ENCODE results near the gene MOGAT1. TPM values are rescaled to one million over a fixed set of nuclear protein-coding genes. Genes with fewer than 3 reads are reported as not detected.

Gene MOGAT1
- total RNA-seq, result not detected in 2 replicates

DNA sequence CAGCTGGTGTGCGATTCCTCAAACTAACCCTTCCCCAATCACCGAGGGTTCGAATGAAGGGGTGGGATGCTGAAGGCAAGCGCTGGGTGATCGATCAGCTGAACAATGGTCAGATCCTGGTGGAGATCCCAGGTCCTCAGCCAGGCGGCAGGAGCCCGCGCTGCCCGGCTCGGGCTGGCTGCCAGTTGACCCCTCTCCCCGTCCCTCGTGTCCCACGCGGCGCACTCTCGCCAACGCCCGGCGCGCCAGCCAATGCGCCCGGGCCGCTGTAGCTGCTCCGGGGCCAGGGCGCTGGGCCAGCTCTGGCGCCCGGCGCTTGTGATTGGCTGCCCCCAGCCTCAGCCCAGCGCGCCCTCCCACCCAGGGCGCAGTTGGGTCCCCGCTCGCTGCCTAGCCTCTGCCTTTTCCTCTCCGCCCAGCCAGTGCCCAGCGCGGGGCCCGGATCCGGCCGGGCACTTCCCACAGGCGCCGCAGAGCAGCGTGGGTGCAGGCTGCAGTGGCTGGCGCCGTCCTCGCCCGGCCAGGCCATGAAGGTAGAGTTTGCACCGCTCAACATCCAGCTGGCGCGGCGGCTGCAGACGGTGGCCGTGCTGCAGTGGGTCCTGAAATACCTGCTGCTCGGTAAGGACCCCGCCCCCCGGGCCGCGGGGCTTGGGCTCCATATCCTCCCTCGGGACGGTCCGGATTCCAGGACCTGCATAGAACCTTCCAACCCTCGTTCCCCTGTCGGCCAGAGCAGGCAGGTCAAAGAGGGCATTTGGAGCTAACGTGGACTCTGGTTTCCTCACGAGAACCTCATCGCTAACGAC is at the start of gene MOGAT1:
Gene MOGAT1, plus strand, starts transcription at position 400 of the 809 bp plus-strand sequence. Its CDS starts 128 bp downstream, at position 528.

DNA sequence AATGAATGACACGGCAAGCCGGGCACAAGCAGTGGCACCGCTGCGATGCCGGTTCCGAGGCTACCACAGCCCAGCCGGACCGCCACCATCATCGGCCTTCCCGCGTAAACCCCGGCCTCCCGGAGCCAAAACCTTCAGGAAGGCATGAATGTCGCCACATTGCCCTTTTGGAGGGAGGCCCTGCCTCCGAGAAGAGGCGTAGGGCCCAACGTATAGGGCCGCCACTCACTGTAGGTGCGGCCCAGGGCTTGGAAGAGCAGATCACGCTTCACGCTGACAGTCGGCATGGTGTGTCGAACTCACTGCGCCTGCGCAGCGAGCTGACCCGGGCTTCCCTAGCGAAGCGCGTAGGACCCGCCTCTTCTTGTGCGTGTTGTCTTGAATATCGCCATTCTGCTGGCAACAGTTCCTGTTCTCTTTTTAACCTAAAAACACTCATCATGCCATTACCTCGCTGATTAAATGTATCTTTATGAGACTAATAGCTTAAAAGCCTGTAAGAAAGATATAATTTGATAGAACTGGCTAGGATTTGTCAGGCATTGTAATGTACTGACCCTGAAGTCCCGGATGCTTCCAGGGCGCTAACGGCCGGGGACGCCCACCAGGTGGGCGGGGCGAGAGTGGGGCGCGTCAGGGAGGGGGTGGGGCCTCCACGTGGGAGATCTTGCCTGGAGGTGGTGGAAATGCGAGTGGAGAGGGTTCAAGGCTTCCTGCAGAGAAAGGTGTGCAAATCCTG is 15.5 kb upstream of the MOGAT1 start, which contains the start of gene FARSB:
Gene FARSB, minus strand, starts transcription at position 306 of the 739 bp plus-strand sequence. Its CDS starts 19 bp downstream, at position 287.

Other genes with a start within 250 kb of the MOGAT1 start
- 15.7 and 16.4 TPM in 2 replicates for gene SGPP2, start 247.1 kb upstream of the MOGAT1 start, total RNA-seq
- 27.0 and 32.3 TPM in 2 replicates for gene FARSB, start 15.6 kb upstream of the MOGAT1 start, total RNA-seq
- gene ACSL3, start 189.4 kb downstream of the MOGAT1 start, total RNA-seq, result 138 TPM in 2 replicates

All from airway epithelial cell (primary cell).